ENCODE results near the gene ADIPOR2. TPM values are rescaled to one million over a fixed set of nuclear protein-coding genes. Genes with fewer than 3 reads are reported as not detected.
"Not testable (repeated sequence)": the region's sequence is repeated elsewhere in the genome, so short reads cannot be mapped to it uniquely, and the experiment has no call there.

Gene ADIPOR2
- total RNA-seq, 1 donor from 2014 or later = 49.9 TPM

GRCh38 chr12:1731688-1732078, 40.8 kb downstream of the ADIPOR2 start:
- not testable (repeated sequence) for DNase-seq (ENCODE audit: low read depth, low spot score)

GRCh38 chr12:1732914-1733313, 42.0 kb downstream of the ADIPOR2 start:
- no peak for DNase-seq (ENCODE audit: low read depth, low spot score)

GRCh38 chr12:1733712-1734111, 42.8 kb downstream of the ADIPOR2 start:
- DNase-seq (ENCODE audit: low read depth, low spot score) = not testable (repeated sequence)

GRCh38 chr12:1737652-1738286, 46.9 kb downstream of the ADIPOR2 start:
- DNase-seq (ENCODE audit: low read depth, low spot score) = no peak

- no peak for DNase-seq (ENCODE audit: low read depth, low spot score)
Observed at GRCh38 chr12:1738446-1738845, 47.6 kb downstream of the ADIPOR2 start.

- DNase-seq (ENCODE audit: low read depth, low spot score) = no peak
Observed at GRCh38 chr12:1739368-1739767, 48.5 kb downstream of the ADIPOR2 start.

GRCh38 chr12:1740161-1740948, 49.5 kb downstream of the ADIPOR2 start:
- DNase-seq (ENCODE audit: low read depth, low spot score) = no peak

GRCh38 chr12:1741154-1741949, 50.5 kb downstream of the ADIPOR2 start:
- no peak for DNase-seq (ENCODE audit: low read depth, low spot score)

GRCh38 chr12:1744932-1745331, 54.1 kb downstream of the ADIPOR2 start:
- DNase-seq (ENCODE audit: low read depth, low spot score) = no peak

- DNase-seq (ENCODE audit: low read depth, low spot score) = no peak
Observed at GRCh38 chr12:1747609-1748008, 56.7 kb downstream of the ADIPOR2 start.

- no peak for DNase-seq (ENCODE audit: low read depth, low spot score)
Observed at GRCh38 chr12:1749019-1749418, 58.1 kb downstream of the ADIPOR2 start.

GRCh38 chr12:1750300-1750699, 59.4 kb downstream of the ADIPOR2 start:
- DNase-seq (ENCODE audit: low read depth, low spot score) = no peak

- DNase-seq (ENCODE audit: low read depth, low spot score) = no peak
Observed at GRCh38 chr12:1758376-1758775, 67.5 kb downstream of the ADIPOR2 start.

- no peak for DNase-seq (ENCODE audit: low read depth, low spot score)
Observed at GRCh38 chr12:1758887-1759286, 68.0 kb downstream of the ADIPOR2 start.

GRCh38 chr12:1760566-1761382, 69.9 kb downstream of the ADIPOR2 start:
- peak; percentile 49 for DNase-seq (ENCODE audit: low read depth, low spot score)

GRCh38 chr12:1761857-1762256, 71.0 kb downstream of the ADIPOR2 start:
- no peak for DNase-seq (ENCODE audit: low read depth, low spot score)

- no peak for DNase-seq (ENCODE audit: low read depth, low spot score)
Observed at GRCh38 chr12:1763153-1763552, 72.3 kb downstream of the ADIPOR2 start.

GRCh38 chr12:1766110-1766509, 75.2 kb downstream of the ADIPOR2 start:
- DNase-seq (ENCODE audit: low read depth, low spot score) = no peak

- DNase-seq (ENCODE audit: low read depth, low spot score) = no peak
Observed at GRCh38 chr12:1767407-1768090, 76.7 kb downstream of the ADIPOR2 start.

GRCh38 chr12:1768615-1769014, 77.7 kb downstream of the ADIPOR2 start:
- no peak for DNase-seq (ENCODE audit: low read depth, low spot score)
